ENCODE measurements around the gene MYL12A.

Gene MYL12A

DNA sequence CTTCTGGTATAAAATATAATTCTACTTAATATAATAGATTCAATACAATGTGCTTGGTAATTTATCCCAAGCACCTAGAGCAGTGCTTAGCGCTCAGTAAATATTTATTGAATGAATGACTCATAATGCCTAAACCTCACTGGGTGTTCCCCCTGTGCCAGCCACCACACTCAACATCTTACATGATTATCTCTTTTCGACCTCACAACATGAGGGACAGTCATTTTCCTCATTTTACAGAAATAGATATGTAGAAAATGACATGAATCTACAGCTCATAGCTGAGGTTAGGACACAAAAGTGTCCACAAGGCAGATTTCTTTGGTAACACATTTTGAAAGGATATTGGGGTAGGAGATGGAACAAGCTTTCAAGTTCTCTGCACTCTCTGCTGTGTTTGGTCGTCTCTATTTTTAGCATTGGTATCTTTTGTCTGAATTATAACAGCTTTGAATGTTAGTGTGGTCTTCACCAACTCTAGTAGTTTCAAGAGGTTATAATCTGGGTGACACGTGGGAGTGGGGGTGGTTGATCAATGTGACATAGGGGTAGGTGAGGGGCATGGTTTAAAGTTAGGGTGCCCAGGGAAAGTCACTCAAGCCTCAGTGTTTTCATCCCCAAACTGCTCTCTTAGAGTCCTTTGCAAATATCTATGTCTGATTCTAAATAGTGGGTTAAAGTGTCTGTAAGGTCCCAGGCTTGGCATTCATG is 37.6 kb upstream of the MYL12A start:
- H3K27ac ChIP-seq = peak overlapping the region in 1 of 2 donors; percentile 27
- H3K9me3 ChIP-seq = peaks cover 0 to 9% (median 6%) of the 10 kb centered on the region in 3 donors
- TF ChIP-seq, protein P1, sequence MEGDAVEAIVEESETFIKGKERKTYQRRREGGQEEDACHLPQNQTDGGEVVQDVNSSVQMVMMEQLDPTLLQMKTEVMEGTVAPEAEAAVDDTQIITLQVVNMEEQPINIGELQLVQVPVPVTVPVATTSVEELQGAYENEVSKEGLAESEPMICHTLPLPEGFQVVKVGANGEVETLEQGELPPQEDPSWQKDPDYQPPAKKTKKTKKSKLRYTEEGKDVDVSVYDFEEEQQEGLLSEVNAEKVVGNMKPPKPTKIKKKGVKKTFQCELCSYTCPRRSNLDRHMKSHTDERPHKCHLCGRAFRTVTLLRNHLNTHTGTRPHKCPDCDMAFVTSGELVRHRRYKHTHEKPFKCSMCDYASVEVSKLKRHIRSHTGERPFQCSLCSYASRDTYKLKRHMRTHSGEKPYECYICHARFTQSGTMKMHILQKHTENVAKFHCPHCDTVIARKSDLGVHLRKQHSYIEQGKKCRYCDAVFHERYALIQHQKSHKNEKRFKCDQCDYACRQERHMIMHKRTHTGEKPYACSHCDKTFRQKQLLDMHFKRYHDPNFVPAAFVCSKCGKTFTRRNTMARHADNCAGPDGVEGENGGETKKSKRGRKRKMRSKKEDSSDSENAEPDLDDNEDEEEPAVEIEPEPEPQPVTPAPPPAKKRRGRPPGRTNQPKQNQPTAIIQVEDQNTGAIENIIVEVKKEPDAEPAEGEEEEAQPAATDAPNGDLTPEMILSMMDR (IDR thresholded peaks at IDR 0.05) = no peak
- DNase-seq = no peak
- H3K4me3 ChIP-seq = no peak overlapping the region
- peaks cover 0 to 60% (median 6%) of the 10 kb centered on the region in 4 donors for H3K4me1 ChIP-seq
- no peaks in the 10 kb centered on the region for H3K27me3 ChIP-seq
- intact Hi-C loops (cut with DNase I; ENCODE audit: low total_unique reads) = no loop called here
- peaks cover 14 to 24% (median 18%) of the 10 kb centered on the region in 3 donors for H3K36me3 ChIP-seq

DNA sequence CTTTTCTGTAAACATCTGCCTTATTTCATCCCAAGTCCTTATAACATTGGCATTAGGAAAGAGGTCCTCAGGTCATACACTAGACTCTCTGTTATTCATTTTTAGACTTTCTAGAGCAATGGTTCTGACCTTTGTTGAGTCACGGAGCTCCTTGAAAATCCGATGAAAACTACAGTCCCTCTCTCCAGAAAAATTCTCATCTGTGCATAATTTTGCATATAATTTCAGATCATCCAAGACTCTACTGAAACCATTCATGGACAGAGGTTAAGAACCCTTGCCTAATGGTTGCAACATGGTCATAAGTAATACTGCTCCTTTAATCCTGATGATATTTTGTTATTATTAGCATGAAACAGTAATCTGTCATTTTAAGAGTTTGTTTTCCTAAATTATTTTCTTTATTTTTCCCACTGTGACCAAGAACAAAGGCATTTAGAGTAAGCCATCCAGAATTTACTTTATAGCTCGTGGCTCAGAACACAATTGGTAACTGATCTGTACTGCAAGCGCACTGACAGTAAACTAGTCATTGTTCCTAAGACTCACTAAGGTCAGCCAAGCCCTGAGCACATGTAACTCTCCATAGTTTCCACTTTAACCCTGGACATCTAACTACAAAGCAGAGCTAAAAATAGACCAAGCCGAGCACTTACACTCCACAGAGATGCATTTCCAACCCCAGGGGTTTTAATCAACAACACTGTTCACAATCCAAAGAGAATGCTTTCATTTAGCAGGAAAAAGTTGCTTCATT is 36.2 kb upstream of the MYL12A start:
- peaks cover 0 to 4% (median 0%) of the 10 kb centered on the region in 3 donors for H3K9me3 ChIP-seq
- H3K27me3 ChIP-seq = no peaks in the 10 kb centered on the region
- H3K4me3 ChIP-seq = no peak overlapping the region
- peaks cover 9 to 13% (median 13%) of the 10 kb centered on the region in 3 donors for H3K36me3 ChIP-seq
- no peak for DNase-seq
- TF ChIP-seq, protein P1 (IDR thresholded peaks at IDR 0.05) = no peak
- intact Hi-C loops (cut with DNase I; ENCODE audit: low total_unique reads) = no loop called here
- H3K27ac ChIP-seq = peak overlapping the region; percentile 40 to 52
- peaks cover 0 to 64% (median 6%) of the 10 kb centered on the region in 4 donors for H3K4me1 ChIP-seq

DNA sequence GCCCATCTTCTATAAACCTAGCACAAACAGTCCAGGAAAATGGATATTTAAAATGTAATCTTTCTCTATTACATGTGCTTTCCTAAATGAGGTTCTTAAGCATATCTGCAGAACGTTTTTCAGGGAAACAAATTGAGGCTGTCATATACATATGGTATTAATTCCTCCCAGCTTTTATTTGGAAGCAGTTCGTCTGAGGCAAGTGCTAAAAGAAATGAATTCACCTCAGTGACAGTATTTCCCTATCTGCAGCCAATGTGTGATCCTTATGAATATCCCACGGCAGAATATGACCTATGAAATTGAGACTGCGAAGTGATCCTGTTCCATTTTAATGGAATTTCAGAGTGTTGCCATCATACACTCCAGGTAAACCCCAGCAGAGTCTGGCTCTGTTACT is 34.9 kb upstream of the MYL12A start:
- peak overlapping the region; percentile 0 to 32 for H3K27ac ChIP-seq
- peaks cover 8 to 13% (median 12%) of the 10 kb centered on the region in 3 donors for H3K36me3 ChIP-seq
- H3K9me3 ChIP-seq = no peaks in the 10 kb centered on the region
- no peak overlapping the region for H3K4me3 ChIP-seq
- H3K4me1 ChIP-seq = peaks cover 0 to 71% (median 8%) of the 10 kb centered on the region in 4 donors
- H3K27me3 ChIP-seq = no peaks in the 10 kb centered on the region
- no peak for DNase-seq
- intact Hi-C loops (cut with DNase I; ENCODE audit: low total_unique reads) = no loop called here
- TF ChIP-seq, protein P1 (IDR thresholded peaks at IDR 0.05) = no peak

DNA sequence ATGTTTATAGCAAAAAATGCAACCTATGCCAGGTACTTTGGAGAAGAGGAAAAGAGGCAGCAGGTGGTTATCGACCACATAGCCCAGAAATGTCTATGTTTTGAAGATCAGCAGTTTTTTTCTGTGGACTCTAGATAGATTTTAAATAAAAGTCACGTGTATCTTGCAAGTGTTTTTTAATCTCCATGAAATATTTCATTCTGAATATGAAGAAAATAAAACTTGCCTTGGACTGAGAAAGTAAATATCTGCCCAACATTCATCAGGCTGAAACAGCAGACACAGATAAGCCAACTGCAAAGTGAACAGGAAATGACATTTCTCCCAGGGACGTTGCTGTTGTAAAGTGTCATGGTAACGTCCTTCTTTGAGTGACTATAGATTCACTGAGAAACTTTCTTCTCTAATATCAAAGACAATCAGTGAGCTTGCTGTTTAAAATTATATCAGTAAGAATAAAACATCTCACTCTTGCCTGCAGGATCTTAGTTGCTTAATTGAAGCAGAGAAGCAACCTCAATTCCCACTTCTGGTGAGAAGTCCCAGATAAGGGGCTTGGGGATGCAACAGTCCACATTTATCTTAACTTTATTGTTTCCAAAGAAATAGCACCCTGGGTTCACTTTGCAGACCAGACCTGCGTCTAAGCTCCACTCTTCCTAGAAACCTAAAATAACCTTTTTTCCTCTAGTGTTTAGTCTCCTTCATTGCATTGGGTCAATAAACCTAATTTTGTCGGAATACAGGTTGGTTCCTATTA is 34.1 kb upstream of the MYL12A start:
- Histone ChIP-seq H3K36me3 (peaks cover 8 to 13% (median 12%) of the 10 kb centered on the region in 3 donors), H3K27me3 (no peaks in the 10 kb centered on the region), H3K4me3 (no peak overlapping the region), H3K9me3 (no peaks in the 10 kb centered on the region), H3K27ac (peak overlapping the region; percentile 0 to 32), H3K4me1 (peaks cover 0 to 72% (median 8%) of the 10 kb centered on the region in 4 donors)
- DNase-seq = no peak
- TF ChIP-seq, protein P1 (IDR thresholded peaks at IDR 0.05) = no peak
- intact Hi-C loops (cut with DNase I; ENCODE audit: low total_unique reads) = no loop called here

DNA sequence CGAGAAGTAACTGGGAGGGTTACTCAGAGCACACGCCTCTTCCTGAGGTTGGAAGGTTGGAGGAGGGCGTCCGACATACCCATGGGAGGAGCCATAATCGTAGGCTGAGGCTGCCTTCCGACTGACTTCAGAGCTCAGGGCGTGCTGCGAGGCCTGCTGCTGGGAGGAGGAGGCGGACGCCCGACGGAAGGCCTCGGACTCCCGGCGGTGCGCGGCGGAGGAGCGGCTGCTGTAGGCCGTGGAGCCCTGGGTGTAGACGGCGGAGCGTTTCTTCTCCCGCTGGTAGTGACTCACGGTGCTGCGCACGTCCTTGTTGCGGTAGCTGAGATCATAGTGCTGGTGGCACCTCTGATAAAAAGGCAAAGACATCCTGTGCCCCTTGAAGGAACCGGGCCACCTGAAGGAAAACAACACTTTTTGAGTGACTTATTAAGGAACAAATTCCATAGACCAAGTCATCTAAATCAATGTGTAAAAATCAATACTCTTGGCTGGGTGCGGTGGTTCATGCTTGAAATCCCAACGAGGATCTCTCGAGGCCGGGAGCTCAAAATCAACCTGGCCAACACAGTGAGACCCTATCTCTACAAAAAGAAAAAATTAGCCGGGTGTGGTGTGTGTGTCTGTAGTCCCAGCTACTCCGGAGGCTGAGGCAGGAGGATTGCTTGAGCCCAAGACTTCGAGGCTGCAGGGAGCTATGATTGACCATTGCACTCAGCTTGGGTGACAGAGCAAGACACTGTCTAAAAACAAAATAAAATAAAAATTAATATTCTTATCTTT is 32.6 kb upstream of the MYL12A start:
- no peaks in the 10 kb centered on the region for H3K9me3 ChIP-seq
- no peak overlapping the region for H3K4me3 ChIP-seq
- peaks cover 8 to 13% (median 12%) of the 10 kb centered on the region in 3 donors for H3K36me3 ChIP-seq
- TF ChIP-seq, protein P1 (IDR thresholded peaks at IDR 0.05) = no peak
- no peak overlapping the region for H3K27ac ChIP-seq
- H3K4me1 ChIP-seq = peaks cover 0 to 64% (median 5%) of the 10 kb centered on the region in 4 donors
- intact Hi-C loops (cut with DNase I; ENCODE audit: low total_unique reads) = no loop called here
- no peaks in the 10 kb centered on the region for H3K27me3 ChIP-seq
- DNase-seq = no peak

Measured in tibial artery (tissue), 4 donors.